GM11168 (cell line): ENCODE measurements around the gene RAB4A.
"Not testable (repeated sequence)": the region's sequence is repeated elsewhere in the genome, so short reads cannot be mapped to it uniquely, and the experiment has no call there.

Source experiments
- in situ Hi-C: fragments of 300-500 bp; cut with MboI; formaldehyde crosslinking; loops from one replicate; pipeline ENCODE4 v1.12.0; 2022; ENCODE audit warnings: low sequenced_read_pairs; ENCODE audit not compliant: unreplicated experiment

Gene RAB4A

GRCh38 chr1:229326601-229327000, 55.7 kb downstream of the RAB4A start:
- in situ Hi-C loops, result no loop called here

DNA sequence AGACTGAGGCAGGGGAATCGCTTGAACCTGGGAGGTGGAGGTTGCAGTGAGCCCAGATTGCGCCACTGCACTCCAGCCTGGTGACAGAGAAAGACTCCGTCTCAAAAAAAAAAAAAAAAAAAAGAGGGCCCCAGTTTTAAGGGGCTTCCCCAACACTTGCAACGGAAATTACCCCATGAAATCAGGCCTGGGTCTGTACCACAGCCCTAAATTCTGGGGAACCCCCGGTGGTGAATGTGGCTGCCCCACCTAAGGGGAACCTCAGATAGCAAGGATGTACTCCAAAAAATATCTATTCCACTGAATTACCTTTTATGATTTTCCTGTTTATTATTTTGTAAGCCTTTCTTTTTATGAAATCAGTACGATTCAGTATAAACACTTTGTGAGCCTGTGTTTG, 56.9 kb downstream of the RAB4A start:
- in situ Hi-C loops, result not testable (repeated sequence)

- in situ Hi-C loops, result no loop called here
Observed at GRCh38 chr1:229328598-229329362, 57.9 kb downstream of the RAB4A start.

GRCh38 chr1:229334269-229334668, 63.4 kb downstream of the RAB4A start:
- in situ Hi-C loops, result no loop called here

DNA sequence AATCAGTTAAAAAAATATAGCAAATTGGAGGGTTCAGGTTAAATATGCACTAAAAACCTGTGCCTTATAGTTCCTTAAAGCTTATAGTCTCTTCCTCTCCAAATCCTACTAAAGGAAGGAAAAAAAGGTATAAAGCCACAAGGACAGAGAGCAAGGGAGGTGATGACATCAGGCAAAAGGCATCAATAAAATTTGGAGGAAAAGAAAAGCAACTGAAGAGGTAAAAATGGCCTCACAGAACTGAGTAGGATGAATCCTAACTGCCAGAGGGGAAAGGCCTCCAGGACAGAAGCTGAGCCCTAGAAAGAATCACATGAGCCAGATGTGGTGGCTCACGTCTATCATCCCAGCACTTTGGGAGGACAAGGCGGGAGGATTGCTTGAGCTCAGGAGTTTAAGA, 63.8 kb downstream of the RAB4A start:
- in situ Hi-C loops, result no loop called here

- in situ Hi-C loops, result no loop called here
Observed at GRCh38 chr1:229336345-229336744, 65.4 kb downstream of the RAB4A start.

GRCh38 chr1:229339086-229339485, 68.2 kb downstream of the RAB4A start:
- in situ Hi-C loops, result no loop called here

GRCh38 chr1:229339520-229339919, 68.6 kb downstream of the RAB4A start:
- in situ Hi-C loops, result no loop called here

DNA sequence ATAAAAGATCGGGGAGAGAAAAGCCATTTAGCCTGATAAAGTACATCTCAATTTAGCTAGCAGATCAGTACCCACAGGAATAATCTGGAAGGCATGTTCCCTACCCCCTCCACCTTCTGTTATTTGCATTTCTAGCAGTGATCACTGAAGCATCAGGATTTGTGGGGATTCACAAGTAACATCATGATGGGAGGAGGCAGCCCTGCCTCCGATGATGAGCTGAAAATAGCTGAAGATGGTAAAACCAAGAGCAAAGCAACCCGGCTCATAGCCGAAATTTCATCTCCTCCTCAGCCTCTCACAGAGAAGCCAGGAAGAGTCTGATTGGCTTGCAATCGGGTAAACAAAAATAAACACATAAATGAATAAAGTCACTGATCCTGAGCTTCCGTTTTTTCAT, 69.6 kb downstream of the RAB4A start:
- in situ Hi-C loops, result no loop called here

- in situ Hi-C loops, result no loop called here
Observed at GRCh38 chr1:229341774-229342655, 71.1 kb downstream of the RAB4A start.

- in situ Hi-C loops, result no loop called here
Observed at GRCh38 chr1:229342656-229343569, 72.0 kb downstream of the RAB4A start, which contains the start of gene CCSAP. Gene CCSAP (minus strand): TSS chr1:229343047. CDS start chr1:229342465, 582 bp downstream.

DNA sequence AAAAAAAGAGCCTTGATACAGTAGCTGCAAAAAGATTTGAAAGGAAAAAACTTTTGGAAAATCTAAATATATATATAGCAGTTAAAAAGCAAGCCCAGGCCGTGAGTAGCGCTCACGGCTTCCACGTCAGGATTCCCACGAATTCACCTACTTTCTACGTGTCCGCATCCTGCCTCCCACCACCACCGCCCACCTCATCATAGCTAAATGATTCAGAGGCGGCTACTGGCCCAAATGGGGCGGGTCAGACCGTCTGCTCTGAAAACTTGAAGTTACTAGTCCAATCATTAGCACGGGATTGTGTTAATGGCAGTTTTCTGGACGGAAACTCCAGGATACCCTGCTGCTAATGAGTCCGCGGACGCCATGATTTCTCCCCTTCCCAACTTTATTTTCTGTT, 73.2 kb downstream of the RAB4A start:
- in situ Hi-C loops, result no loop called here

- in situ Hi-C loops, result no loop called here
Observed at GRCh38 chr1:229344937-229345684, 74.2 kb downstream of the RAB4A start.

DNA sequence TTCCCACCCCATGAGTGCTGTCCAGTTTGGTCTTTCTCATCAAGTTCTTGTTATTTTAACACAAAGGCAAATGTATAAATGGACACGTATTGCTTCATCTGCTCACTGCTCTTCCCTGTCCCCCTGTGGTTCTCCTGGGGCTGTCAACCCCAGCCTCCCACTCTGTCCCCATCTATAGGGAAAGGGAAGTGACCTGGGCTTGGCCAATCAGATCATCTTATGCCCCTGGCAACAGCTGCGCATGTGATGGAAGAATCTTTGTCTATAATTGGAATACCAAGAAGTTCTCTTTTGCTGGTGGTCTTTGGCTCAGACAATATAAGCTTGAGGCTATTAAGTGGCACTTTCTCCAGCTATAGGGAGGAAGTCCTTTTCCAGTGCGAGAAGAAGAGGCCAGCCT, 76.6 kb downstream of the RAB4A start:
- in situ Hi-C loops, result no loop called here

DNA sequence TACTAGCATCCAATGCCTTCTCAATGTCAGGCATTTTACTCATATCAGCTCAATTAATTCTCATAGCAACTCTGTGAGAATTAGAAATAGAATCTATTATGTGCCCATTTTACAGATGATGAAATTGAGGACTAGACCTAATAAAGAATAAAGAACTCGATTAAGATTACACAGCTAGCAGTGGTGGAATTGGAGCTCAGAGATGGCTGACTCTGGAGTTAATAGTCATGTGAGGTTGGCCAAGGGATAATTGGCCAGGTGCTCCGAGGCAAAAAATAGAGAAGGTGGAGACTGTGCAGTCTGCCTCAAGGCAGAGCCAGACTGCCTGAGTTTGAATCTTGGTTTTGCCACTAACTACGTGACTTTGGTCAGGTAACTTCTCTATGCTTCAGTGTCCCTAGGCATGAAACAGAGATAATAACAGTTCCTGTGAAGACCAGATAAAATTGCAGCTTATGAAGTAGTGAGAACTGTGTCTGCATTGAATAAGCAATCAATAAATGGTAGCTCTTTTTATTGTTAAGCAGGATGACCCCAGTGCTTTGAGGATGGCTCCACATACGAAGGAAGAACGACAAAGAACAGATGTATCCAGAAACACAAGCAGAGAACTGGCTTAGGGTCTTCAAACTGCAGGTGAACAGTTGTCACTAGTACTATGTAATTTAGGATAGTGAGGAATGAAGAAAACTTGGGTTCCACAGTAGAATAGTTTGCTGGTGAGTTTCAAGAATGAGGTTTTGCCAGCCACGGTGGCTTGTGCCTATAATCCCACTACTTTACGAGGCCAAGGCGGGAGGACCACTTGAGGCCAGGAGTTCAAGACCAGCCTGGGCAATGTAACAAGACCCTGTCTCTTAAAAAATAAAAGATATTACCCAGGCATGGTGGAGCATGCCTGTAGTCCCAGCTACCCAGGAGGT, 78.8 kb downstream of the RAB4A start:
- in situ Hi-C loops, result no loop called here

- in situ Hi-C loops, result no loop called here
Observed at GRCh38 chr1:229352975-229353374, 82.1 kb downstream of the RAB4A start.

- in situ Hi-C loops, result no loop called here
Observed at GRCh38 chr1:229354226-229354625, 83.3 kb downstream of the RAB4A start.
